ENCODE measurements around the gene MICAL3.

DNA sequence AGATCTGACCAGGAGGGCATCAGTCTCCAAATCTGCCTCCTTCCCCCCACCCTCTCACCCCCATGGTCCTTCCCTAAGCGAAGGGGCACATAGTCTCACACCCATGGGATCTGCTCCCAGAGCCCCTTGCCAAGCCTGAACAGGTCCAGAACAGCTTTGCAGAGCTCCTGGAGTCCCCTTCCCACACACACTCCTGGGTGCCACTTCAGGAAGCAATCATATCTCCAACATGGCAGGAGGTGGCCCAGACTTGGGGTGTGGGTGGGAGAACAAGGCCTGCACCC, 63.0 kb downstream of the MICAL3 start:
- TF ChIP-seq POLR2AphosphoS5 (IDR thresholded peaks at IDR 0.05; ENCODE audit: low read depth, low read length) (no peak), TAF1 (IDR thresholded peaks at IDR 0.05; ENCODE audit: borderline replicate concordance, insufficient read depth, low read length) (no peak)

All from PFSK-1 (cell line).